HG02642 (cell line): Measurements from ENCODE around the gene PCDHGA10.
"Not testable (repeated sequence)": the region's sequence is repeated elsewhere in the genome, so short reads cannot be mapped to it uniquely, and the experiment has no call there.

Experiments used
- ATAC-seq: cut with Tn5 transposase; IDR thresholded peaks from one replicate; pipeline ENCODE4 v1.9.1; 2021; ENCODE audit warnings: mild to moderate bottlenecking; ENCODE audit not compliant: unreplicated experiment, poor library complexity

The PCDHGA10 gene

DNA sequence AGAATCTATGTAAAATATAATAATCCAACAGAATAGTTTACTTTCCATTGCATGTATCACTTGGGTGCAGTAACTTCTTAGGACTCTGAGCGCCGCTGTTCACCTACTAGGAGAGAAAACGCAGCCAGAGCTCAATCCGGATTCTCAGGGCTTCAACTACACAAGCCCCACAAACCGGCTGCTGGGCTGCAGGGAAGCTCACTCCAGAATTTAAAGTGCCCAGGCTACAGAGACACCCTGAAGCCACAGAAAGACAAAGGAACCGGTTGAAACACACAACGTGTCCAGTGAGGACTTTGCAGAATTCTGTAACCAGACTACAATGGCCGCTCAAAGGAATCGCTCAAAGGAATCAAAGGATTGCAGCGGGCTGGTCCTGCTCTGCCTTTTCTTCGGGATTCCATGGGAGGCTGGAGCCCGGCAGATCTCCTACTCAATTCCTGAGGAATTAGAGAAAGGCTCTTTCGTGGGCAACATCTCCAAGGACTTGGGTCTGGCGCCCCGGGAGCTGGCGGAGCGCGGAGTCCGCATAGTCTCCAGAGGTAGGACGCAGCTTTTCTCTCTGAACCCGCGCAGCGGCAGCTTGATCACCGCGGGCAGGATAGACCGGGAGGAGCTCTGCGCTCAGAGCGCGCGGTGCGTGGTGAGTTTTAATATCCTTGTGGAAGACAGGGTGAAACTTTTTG lies at the start of gene PCDHGA10:
Gene PCDHGA10 (plus strand): TSS at position 134 of the 686 bp plus-strand sequence. CDS start 189 bp downstream, at position 323.
- peak; percentile 69 for ATAC-seq

DNA sequence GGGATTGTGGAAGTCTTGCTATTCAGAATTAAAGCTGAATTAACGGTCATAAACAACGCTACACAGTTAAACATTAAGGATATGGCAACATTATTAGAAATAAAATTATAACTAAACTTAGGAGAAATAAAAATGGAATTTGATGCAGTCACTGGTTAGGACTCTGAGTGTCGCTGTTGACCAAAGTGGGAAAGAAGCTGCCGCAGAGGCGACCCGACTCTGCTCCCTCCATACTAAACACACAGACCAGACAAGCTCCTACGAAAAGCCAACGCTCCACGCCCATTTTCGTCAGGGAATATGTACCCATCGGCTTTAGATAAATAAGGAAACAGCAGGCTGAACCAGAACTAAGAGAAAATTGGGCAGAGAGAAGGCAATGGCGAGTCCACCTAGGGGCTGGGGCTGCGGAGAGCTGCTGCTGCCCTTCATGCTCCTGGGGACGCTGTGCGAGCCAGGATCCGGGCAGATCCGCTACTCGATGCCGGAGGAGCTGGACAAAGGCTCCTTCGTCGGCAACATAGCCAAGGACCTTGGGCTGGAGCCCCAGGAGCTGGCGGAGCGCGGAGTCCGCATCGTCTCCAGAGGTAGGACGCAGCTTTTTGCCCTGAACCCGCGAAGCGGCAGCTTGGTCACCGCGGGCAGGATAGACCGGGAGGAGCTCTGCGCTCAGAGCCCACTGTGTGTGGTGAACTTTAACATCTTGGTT lies 48.7 kb upstream of the PCDHGA10 start, which contains the start of gene PCDHGA5:
Gene PCDHGA5 (plus strand): TSS at position 211 of the 709 bp plus-strand sequence. CDS start 169 bp downstream, at position 380.
- ATAC-seq, result no peak

DNA sequence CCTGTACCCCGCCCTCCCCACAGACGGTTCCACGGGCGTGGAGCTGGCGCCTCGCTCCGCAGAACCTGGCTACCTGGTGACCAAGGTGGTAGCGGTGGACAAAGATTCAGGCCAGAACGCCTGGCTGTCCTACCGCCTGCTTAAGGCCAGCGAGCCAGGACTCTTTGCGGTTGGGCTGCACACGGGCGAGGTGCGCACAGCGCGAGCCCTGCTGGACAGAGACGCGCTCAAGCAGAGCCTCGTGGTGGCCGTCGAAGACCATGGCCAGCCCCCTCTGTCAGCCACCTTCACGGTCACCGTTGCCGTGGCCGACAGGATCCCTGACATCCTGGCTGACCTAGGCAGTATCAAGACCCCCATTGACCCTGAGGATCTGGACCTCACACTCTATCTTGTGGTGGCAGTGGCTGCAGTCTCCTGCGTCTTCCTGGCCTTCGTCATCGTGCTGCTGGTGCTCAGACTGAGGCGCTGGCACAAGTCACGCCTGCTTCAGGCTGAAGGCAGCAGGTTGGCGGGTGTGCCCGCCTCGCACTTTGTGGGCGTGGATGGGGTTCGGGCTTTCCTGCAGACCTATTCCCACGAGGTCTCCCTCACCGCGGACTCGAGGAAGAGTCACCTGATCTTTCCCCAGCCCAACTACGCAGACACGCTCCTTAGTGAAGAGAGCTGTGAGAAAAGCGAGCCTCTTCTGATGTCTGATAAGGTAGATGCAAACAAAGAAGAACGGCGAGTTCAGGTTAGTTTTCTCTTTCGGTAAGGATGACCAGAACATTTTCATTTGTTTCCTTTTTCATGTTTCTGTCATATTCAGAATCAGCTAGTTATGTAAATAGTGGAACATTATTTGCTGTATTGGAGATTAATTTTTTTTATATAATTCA lies 46.5 kb upstream of the PCDHGA10 start:
- no peak for ATAC-seq

DNA sequence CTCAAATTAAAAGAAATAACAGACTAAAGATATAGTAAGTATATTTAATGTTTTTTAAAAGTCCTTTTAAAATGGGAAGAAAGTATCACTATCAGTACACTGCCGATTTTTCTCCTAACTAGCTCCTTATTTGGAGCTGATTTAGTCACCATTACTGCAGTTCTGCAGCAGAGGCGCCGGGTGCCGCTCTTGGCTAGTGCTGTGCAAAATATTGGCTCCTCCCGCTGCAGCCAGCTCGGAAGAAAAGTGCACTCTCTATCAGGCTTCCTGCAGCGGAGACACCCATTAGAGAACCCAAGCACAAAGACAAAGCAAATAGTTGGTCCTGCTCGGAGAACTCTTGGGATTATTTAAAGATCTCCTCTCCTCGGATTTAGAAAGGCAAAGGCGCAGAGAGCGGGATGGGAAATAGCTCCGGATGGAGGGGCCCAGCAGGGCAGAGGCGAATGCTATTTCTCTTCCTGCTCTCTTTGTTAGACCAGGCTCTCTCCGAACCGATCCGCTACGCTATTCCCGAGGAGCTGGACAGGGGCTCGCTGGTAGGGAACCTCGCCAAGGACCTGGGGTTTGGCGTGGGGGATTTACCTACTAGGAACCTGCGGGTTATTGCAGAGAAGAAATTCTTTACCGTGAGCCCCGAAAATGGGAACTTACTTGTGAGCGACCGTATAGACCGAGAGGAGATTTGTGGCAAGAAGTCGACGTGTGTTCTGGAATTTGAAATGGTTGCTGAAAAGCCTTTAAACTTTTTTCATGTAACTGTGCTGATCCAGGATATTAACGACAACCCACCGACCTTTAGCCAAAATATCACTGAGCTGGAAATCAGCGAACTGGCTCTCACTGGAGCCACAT lies 42.6 kb upstream of the PCDHGA10 start, which contains the start of gene PCDHGB3:
Gene PCDHGB3 (plus strand): TSS at position 249 of the 855 bp plus-strand sequence. CDS start 153 bp downstream, at position 402.
- ATAC-seq, result peak; percentile 77

DNA sequence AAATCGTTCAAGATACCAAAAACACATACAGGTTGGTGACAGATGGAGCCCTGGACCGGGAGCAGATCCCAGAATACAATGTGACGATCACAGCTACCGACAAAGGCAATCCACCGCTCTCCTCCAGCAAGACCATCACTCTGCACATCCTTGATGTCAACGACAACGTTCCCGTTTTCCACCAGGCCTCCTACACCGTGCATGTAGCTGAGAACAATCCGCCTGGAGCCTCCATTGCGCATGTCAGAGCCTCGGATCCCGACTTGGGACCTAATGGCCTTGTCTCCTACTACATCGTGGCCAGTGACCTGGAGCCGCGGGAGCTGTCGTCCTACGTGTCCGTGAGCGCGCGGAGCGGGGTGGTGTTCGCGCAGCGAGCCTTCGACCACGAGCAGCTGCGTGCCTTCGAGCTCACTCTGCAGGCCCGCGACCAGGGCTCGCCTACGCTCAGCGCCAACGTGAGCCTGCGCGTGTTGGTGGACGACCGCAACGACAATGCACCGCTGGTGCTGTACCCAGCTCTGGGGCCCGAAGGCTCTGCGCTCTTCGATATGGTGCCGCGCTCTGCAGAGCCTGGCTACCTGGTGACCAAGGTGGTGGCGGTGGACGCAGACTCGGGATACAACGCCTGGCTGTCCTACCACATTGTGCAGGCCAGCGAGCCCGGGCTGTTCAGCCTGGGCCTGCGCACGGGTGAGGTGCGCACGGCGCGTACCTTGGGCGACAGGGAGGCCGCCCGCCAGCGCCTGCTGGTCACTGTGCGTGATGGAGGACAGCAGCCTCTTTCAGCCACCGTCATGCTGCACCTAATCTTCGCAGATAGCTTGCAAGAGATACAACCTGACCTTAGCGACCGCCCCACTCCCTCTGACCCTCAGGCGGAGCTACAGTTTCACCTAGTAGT lies 41.0 kb upstream of the PCDHGA10 start:
- ATAC-seq, result no peak

DNA sequence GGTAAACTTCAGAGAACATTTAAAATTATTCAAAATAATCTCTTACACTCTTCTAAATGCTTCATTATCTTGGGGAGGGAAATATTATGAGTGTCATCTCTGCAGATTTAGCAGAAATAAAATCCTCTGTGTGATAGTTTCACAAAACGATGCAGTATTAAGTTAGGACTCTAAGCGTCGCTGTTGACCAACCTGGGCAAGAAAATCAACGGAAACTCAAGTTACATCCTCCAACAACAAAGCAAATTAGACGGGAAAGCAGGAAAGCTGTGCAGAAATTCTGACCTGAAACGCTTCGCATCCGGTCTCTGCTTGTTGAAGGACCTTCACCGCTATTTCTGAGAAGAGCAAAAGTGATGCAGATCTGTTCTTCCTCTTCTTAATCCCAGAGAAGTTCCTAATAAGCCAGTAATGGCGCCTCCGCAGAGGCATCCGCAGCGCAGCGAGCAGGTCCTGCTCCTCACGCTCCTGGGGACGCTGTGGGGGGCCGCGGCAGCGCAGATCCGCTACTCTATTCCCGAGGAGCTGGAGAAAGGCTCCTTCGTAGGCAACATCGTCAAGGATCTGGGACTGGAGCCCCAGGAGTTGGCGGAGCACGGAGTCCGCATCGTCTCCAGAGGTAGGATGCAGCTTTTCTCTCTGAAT lies 39.0 kb upstream of the PCDHGA10 start, which contains the start of gene PCDHGA6:
Gene PCDHGA6 (plus strand): TSS at position 219 of the 645 bp plus-strand sequence. CDS start 193 bp downstream, at position 412.
- ATAC-seq, result no peak

DNA sequence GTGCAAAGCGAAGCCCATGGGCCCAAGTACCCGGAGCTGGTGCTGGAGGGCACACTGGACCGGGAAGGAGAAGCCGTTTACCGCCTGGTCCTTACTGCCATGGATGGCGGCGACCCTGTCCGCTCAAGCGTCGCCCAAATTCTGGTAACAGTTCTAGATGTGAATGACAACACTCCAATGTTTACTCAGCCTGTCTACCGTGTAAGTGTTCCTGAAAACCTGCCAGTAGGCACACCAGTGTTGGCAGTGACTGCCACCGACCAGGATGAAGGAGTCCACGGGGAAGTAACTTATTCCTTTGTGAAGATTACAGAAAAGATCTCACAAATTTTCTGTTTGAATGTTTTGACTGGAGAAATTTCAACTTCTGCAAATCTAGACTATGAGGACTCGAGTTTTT lies 38.2 kb upstream of the PCDHGA10 start:
- ATAC-seq, result no peak

DNA sequence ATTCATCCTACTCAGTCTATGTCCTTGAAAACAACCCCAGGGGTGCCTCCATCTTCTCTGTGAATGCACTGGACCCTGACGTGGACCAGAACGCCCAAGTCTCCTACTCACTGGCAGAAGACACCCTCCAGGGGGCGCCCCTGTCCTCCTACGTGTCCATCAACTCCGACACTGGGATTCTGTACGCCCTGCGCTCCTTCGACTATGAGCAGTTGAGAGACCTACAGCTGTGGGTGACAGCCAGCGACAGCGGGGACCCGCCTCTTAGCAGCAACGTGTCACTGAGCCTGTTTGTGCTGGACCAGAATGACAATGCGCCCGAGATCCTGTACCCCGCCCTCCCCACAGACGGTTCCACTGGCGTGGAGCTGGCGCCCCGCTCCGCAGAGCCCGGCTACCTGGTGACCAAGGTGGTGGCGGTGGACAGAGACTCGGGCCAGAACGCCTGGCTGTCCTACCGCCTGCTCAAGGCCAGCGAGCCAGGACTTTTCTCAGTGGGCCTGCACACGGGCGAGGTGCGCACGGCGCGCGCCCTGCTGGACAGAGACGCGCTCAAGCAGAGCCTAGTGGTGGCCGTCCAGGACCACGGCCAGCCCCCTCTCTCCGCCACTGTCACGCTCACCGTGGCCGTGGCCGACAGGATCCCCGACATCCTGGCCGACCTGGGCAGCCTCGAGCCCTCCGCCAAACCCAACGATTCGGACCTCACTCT lies 37.2 kb upstream of the PCDHGA10 start:
- not testable (repeated sequence) for ATAC-seq

DNA sequence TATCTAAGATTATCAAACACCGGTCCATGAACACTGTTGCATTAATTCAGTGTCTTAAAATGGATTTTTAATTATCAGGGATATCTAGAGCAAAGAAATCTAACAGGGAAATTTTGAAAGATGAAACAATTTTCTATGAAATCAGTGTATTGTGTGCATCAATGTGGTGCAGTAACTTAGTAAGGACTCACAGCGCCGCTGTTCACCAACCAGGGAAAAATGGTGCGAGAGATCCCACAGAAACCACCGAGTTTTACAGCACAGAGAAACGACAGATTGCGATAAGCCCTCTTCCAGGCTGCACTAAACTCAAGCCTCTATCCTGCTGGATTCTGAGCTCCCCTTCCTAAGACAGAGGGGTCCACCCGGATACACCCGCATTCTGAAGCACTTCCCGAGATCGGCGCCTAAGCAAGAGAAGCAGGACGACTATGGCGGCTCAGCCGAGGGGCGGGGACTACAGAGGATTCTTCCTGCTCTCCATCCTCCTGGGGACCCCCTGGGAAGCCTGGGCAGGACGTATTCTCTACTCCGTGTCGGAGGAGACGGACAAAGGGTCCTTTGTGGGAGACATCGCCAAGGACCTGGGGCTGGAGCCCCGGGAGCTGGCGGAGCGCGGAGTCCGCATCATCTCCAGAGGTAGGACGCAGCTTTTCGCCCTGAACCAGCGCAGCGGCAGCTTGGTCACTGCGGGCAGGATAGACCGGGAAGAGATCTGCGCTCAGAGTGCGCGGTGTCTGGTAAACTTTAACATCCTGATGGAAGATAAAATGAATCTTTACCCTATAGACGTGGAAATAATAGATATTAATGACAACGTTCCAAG lies 30.1 kb upstream of the PCDHGA10 start, which contains the start of gene PCDHGA7:
Gene PCDHGA7 (plus strand): TSS at position 274 of the 826 bp plus-strand sequence. CDS start 158 bp downstream, at position 432.
- ATAC-seq, result no peak

DNA sequence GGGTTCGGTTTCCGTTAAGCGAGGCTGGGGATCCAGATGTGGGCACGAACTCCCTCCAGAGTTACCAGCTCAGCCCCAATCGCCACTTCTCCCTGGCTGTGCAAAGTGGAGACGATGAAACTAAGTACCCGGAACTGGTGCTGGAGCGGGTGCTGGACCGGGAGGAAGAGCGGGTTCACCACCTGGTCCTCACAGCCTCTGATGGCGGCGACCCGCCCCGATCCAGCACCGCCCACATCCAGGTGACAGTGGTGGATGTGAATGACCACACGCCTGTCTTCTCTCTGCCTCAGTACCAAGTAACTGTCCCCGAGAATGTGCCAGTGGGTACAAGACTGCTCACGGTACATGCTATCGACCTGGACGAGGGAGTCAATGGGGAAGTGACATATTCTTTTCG lies 29.4 kb upstream of the PCDHGA10 start:
- ATAC-seq, result no peak

DNA sequence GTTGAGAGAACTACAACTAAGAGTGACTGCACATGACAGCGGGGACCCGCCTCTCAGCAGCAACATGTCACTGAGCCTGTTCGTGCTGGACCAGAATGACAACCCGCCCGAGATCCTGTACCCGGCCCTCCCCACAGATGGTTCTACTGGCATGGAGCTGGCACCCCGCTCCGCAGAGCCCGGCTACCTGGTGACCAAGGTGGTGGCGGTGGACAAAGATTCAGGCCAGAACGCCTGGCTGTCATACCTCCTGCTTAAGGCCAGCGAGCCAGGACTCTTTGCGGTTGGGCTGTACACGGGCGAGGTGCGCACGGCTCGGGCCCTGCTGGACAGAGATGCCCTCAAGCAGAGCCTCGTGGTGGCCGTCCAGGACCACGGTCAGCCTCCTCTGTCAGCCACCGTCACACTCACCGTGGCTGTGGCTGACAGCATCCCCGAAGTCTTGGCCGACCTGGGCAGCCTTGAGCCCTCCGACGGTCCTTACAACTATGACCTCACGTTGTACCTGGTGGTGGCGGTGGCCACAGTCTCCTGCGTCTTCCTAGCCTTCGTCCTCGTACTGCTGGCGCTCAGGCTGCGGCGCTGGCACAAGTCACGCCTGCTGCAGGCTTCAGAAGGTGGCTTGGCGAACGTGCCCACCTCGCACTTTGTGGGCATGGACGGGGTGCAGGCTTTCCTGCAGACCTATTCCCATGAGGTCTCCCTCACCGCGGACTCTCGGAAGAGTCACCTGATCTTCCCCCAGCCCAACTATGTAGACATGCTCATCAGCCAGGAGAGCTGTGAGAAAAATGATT lies 28.1 kb upstream of the PCDHGA10 start:
- ATAC-seq, result no peak

DNA sequence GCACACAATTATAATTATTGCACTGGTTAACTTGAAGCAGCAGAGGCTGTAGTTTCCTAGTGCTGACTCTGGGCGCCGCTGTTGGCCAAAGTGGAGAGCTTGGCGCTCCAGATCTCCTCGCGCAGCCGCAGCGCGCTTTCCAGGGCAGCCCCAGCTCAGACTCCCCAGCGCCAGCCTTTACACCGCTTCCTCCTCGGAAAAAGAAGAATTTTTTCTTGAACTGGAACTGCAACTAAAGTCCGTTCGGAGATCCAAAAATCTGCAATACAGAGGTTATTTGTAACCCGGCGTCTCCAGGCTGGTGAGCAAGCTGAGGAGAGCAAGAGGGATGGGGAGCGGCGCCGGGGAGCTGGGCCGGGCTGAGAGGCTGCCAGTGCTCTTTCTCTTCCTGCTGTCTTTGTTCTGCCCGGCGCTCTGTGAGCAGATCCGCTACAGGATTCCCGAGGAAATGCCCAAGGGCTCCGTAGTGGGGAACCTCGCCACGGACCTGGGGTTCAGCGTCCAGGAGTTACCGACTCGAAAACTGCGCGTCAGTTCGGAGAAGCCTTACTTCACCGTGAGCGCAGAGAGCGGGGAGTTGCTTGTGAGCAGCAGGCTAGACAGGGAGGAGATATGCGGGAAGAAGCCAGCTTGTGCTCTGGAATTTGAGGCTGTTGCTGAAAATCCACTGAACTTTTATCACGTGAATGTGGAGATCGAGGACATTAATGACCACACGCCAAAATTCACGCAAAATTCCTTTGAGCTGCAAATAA lies 25.1 kb upstream of the PCDHGA10 start, which contains the start of gene PCDHGB4:
Gene PCDHGB4 (plus strand): TSS at position 142 of the 755 bp plus-strand sequence. CDS start 187 bp downstream, at position 329.
- not testable (repeated sequence) for ATAC-seq

DNA sequence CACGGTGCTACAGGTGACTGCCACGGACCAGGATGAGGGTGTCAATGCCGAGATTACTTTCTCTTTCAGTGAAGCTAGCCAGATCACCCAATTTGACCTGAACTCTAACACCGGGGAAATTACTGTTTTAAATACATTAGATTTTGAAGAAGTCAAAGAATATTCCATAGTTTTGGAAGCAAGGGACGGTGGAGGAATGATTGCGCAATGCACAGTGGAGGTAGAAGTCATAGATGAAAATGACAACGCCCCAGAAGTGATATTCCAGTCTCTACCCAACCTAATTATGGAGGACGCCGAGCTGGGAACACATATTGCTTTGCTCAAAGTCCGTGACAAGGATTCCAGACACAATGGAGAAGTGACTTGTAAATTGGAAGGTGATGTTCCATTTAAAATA lies 24.1 kb upstream of the PCDHGA10 start:
- no peak for ATAC-seq

DNA sequence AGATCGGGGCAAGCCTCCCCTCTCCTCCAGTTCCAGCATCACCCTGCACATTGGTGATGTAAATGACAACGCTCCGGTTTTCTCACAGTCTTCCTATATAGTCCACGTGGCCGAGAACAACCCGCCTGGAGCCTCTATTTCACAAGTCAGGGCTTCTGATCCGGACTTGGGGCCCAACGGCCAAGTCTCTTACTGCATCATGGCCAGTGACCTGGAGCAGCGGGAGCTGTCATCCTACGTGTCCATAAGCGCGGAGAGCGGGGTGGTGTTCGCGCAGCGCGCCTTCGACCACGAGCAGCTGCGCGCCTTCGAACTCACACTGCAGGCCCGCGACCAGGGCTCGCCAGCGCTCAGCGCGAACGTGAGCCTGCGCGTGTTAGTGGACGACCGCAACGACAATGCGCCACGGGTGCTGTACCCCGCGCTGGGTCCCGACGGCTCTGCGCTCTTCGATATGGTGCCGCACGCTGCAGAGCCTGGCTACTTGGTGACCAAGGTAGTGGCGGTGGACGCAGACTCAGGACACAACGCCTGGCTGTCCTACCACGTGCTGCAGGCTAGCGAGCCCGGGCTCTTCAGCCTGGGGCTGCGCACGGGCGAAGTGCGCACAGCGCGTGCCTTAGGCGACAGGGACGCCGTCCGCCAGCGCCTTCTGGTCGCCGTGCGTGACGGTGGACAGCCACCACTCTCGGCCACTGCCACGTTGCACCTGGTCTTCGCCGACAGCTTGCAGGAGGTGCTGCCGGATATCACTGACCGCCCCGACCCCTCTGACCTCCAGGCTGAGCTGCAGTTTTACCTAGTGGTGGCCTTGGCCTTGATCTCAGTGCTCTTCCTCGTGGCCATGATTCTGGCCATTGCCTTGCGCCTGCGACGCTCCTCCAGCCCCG lies 23.4 kb upstream of the PCDHGA10 start:
- ATAC-seq, result no peak
